GM12892 (cell line): ENCODE measurements around the gene WFIKKN2.
"Not testable (repeated sequence)": the region's sequence is repeated elsewhere in the genome, so short reads cannot be mapped to it uniquely, and the experiment has no call there.

ENCODE experiments used
- DNase-seq: peaks from one replicate; pipeline ENCODE4 v3.0.0; 2011; ENCODE audit not compliant: insufficient read length
- FAIRE-seq: peaks from 2 replicates; lab custom pipeline; 2011; peaks lifted over from hg19 to GRCh38; lab: Jason Lieb, UNC
- POLR2A ChIP-seq: IDR thresholded peaks from 2 replicates; pipeline ENCODE4 v1.6.1; 2011; ENCODE audit warnings: low read depth, low read length, control low read depth
- POLR2AphosphoS5 ChIP-seq: IDR thresholded peaks from 2 replicates; pipeline ENCODE4 v1.6.1; 2011; ENCODE audit warnings: low read depth, low read length, control low read depth
- TAF1 ChIP-seq: IDR thresholded peaks from 2 replicates; pipeline ENCODE4 v1.6.1; 2011; ENCODE audit warnings: low read depth, mild to moderate bottlenecking, control low read depth, low read length, borderline replicate concordance

WFIKKN2 gene

GRCh38 chr17:50848711-50849110 is 13.3 kb downstream of the WFIKKN2 start:
- no peak for DNase-seq
- TF ChIP-seq TAF1 (no peak), POLR2AphosphoS5 (no peak), POLR2A (no peak)
- no peak for FAIRE-seq

- TF ChIP-seq TAF1 (no peak), POLR2A (no peak), POLR2AphosphoS5 (no peak)
- FAIRE-seq (no peak), DNase-seq (no peak)
Observed at GRCh38 chr17:50850640-50851039, 15.3 kb downstream of the WFIKKN2 start.

DNA sequence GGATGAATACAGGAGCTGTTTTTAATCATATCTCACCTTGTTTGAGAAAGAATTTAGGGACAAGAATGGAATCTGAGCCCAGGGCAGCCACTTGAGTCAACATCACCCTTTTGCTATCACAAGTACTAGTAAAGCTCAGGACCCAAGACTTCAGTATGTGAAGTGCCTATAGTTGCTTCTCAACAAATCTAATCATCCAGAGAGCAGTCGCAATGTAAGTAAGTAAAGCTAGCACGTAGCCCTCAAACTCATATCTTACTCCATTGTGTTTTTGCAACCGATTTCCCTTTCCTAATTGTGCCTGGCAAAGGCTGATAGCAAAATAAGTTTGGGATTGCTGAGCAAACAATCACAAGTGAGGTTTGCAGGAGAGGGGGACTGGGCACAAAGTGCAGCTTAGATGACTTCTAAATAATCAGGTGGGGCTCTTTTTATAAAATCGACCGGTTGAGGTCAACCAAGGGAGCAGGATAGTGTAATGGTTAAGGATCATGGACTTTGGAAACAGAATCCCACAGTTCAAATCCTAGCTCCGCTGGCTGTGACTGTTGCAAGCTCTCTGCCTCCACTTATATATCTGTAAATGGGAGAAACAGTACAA is 17.7 kb downstream of the WFIKKN2 start:
- TF ChIP-seq POLR2A (no peak), TAF1 (no peak), POLR2AphosphoS5 (no peak)
- FAIRE-seq (no peak), DNase-seq (no peak)

- TF ChIP-seq POLR2AphosphoS5, result no peak
- no peak for TF ChIP-seq TAF1
- TF ChIP-seq POLR2A, result no peak
- FAIRE-seq (no peak), DNase-seq (no peak)
Observed at GRCh38 chr17:50853781-50854180, 18.4 kb downstream of the WFIKKN2 start.

- no peak for FAIRE-seq
- DNase-seq, result no peak
- TF ChIP-seq TAF1, result no peak
- no peak for TF ChIP-seq POLR2AphosphoS5
- TF ChIP-seq POLR2A, result no peak
Observed at GRCh38 chr17:50855708-50856330, 20.4 kb downstream of the WFIKKN2 start.

GRCh38 chr17:50856431-50856830 is 21.0 kb downstream of the WFIKKN2 start:
- TF ChIP-seq POLR2AphosphoS5 (no peak), POLR2A (no peak), TAF1 (no peak)
- FAIRE-seq (no peak), DNase-seq (no peak)

DNA sequence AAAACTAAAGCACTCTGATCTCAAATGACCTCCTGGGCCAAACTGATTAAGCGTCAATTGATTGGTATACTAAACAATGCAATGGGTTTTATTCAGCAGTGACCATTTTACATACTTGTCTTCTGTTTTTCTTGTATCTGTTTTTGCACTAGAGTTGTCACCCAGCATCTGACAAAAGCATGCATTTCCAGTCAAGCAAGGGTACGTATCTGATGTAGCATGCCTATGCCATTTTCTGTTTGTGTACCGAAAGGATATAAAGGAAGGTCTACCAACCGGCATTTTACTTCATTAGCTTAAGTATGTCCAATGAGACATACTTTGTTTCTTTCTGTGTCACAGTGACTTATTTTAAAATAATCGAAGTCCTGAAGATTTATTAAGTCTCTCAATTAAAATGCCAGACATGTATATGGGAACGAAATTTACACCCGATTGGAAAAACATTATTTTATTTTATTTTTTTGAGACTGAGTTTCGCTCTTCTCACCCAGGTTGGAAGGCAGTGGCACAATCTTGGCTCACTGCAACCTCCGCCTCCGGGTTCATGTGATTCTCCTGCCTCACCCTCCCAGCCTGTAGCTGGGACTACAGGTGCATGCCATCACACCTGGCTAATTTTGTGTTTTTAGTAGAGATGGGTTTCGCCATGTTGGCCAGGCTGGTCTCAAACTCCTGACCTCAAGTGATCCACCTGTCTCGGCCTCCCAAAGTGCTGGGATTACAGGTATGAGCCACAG is 23.3 kb downstream of the WFIKKN2 start:
- TF ChIP-seq POLR2AphosphoS5 (no peak), POLR2A (no peak), TAF1 (no peak)
- FAIRE-seq (peak; percentile 14), DNase-seq (no peak)

- DNase-seq, FAIRE-seq: not testable (repeated sequence)
Observed at GRCh38 chr17:50859727-50860126, 24.3 kb downstream of the WFIKKN2 start.

DNA sequence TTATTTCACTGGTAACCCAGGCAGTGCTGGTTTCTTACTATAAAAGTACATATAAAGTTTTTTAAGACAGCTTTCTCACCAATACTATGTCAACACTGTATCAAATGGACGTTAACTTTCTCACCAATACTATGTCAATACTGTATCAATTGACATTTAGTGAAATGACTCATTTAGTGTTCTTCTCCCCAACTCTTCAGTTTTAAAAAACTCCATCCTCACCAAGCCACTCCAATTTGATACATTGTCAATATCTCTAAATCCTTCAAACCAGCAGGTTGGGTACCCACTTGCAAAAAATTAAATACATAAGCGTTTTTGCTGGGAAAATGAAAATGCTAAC is 25.9 kb downstream of the WFIKKN2 start:
- TF ChIP-seq POLR2A, result no peak
- TF ChIP-seq POLR2AphosphoS5, result no peak
- no peak for TF ChIP-seq TAF1
- FAIRE-seq, result no peak
- DNase-seq, result no peak

DNA sequence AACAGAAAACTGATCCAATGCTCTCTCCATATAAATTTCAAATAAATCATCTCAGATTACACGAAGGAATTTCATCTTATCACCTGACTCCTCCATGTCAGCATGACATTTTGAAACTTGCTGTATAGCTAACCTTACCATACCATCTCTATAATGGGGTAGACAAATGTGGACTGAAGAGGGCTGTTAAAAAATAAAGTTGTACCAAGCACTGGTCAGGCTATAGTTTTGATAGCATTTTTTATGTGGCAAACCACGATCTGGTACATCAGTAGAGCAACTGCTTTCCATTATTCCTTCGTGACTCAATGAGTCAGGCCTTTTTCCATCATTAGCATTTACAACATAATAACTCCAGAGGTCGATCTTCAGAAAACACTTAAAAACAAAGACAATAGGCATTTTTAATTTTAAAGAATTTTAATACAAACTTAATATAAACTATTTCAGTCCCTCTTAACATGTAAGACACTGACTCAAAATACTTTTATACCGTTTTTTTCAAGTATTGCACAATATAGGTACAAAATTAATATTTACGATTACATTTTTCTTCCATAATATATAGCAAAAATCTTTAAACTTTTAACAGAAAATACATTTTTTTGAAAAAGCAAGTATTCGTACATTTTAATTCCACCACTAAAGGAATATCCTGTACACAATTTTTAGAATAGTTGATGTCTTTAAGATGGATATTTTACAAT is 26.6 kb downstream of the WFIKKN2 start:
- DNase-seq (no peak), FAIRE-seq (no peak)
- no peak for TF ChIP-seq POLR2AphosphoS5
- TF ChIP-seq TAF1, result no peak
- TF ChIP-seq POLR2A, result no peak

GRCh38 chr17:50863221-50863843 is 27.9 kb downstream of the WFIKKN2 start:
- TF ChIP-seq POLR2A (0 out of 2 replicates have a peak, but pooled peaks have one; percentile 30), POLR2AphosphoS5 (no peak)
- FAIRE-seq (no peak), DNase-seq (no peak)

GRCh38 chr17:50863931-50864330 is 28.5 kb downstream of the WFIKKN2 start:
- no peak for DNase-seq
- TF ChIP-seq TAF1, result no peak
- TF ChIP-seq POLR2A, result no peak
- no peak for TF ChIP-seq POLR2AphosphoS5
- no peak for FAIRE-seq
